Kidney (tissue), 14 donors: ENCODE data around the gene SPATA9. TPM values are rescaled to one million over a fixed set of nuclear protein-coding genes. Genes with fewer than 3 reads are reported as not detected.
"Not testable (repeated sequence)": the region's sequence is repeated elsewhere in the genome, so short reads cannot be mapped to it uniquely, and the experiment has no call there.

Experiments used
- DNase-seq, 5 donors: peaks; one replicate each; pipeline ENCODE4 v3.0.0-alpha.2; 2013 to 2020
- FAIRE-seq: peaks from 2 replicates; lab custom pipeline; 2012; peaks lifted over from hg19 to GRCh38; lab: Jason Lieb, UNC
- H3K27ac ChIP-seq, 2 donors: one replicate each; pipeline ENCODE4 v1.7.0; 2013; ENCODE audit warnings: low read depth in 2 of 2, low read length in 2 of 2, inconsistent platforms in 1 of 2
- H3K27me3 ChIP-seq: one replicate; pipeline ENCODE4 v1.7.1; 2013; ENCODE audit warnings: low read length, inconsistent platforms; ENCODE audit not compliant: control insufficient read depth, insufficient read depth
- H3K36me3 ChIP-seq, 3 donors: one replicate each; pipeline versions ENCODE4 v1.7.0 to v1.7.1; 2013; ENCODE audit warnings: low read length in 3 of 3, control low read depth in 1 of 3, inconsistent platforms in 1 of 3; ENCODE audit not compliant: insufficient read depth in 3 of 3, control insufficient read depth in 2 of 3
- H3K4me1 ChIP-seq, 3 donors: one replicate each; pipeline versions ENCODE4 v1.7.0 to v1.7.1; 2013; ENCODE audit warnings: low read length in 3 of 3, inconsistent platforms in 1 of 3, low read depth in 1 of 3; ENCODE audit not compliant: control insufficient read depth in 2 of 3, insufficient read depth in 2 of 3
- H3K4me3 ChIP-seq, 3 donors: one replicate each; pipeline versions ENCODE4 v1.7.0 to v1.8.1; 2013; ENCODE audit warnings: low read length in 3 of 3, control low read depth in 1 of 3, inconsistent platforms in 1 of 3
- H3K9ac ChIP-seq, 3 donors: one replicate each; pipeline versions ENCODE4 v1.7.0 to v1.7.1; 2013; ENCODE audit warnings: low read length in 3 of 3, control low read depth in 1 of 3, inconsistent platforms in 1 of 3
- H3K9me3 ChIP-seq, 3 donors: one replicate each; pipeline versions ENCODE4 v1.7.0 to v1.7.1; 2013; ENCODE audit warnings: low read length in 3 of 3, control low read depth in 1 of 3, inconsistent platforms in 1 of 3; ENCODE audit not compliant: control insufficient read depth in 2 of 3, insufficient read depth in 1 of 3
- CTCF ChIP-seq: IDR thresholded peaks from 3 replicates; pipeline ENCODE4 v1.5.1; 2012; ENCODE audit warnings: mild to moderate bottlenecking, moderate library complexity, borderline replicate concordance; ENCODE audit not compliant: insufficient read depth; ENCODE audit errors: extremely low read depth
- intact Hi-C: fragments of 100-400 bp; cut with DNase I; formaldehyde crosslinking; loops from one replicate; pipeline ENCODE4 v1.11.1; 2022
- polyA plus RNA-seq: library from polyadenylated mRNA; stranded (reverse); fragments of 350-450 nt; fragmentation: Illumina TruSeq; extraction: RNeasy Lipid Tissue Mini Kit (QIAGEN cat#74804); gene quantifications from one replicate; pipeline ENCODE4 v1.2.3, GENCODE V29; 2014; ENCODE audit warnings: low read depth, low replicate concordance; ENCODE audit not compliant: insufficient read depth
- total RNA-seq: library from RNA; stranded (reverse); fragmentation: NEBNext Ultra II Directional; extraction: Animal tissue kit (Norgen Biotek cat#: 25700); gene quantifications from one replicate; pipeline ENCODE4 v1.2.1, GENCODE V29; 2021
- donor health status: control.
- donor health status: control.
- donor health status: control.
- donor health status: control.
- donor health status: control.
- donor health status: DM: yes; HTN: yes; CAD: no.
- donor health status: Normal renal cell carcinoma (clear cell type).

Gene SPATA9
- total and polyA plus RNA-seq, 2 donors from 2014 or later, result 1.0 to 1.1 TPM

DNA sequence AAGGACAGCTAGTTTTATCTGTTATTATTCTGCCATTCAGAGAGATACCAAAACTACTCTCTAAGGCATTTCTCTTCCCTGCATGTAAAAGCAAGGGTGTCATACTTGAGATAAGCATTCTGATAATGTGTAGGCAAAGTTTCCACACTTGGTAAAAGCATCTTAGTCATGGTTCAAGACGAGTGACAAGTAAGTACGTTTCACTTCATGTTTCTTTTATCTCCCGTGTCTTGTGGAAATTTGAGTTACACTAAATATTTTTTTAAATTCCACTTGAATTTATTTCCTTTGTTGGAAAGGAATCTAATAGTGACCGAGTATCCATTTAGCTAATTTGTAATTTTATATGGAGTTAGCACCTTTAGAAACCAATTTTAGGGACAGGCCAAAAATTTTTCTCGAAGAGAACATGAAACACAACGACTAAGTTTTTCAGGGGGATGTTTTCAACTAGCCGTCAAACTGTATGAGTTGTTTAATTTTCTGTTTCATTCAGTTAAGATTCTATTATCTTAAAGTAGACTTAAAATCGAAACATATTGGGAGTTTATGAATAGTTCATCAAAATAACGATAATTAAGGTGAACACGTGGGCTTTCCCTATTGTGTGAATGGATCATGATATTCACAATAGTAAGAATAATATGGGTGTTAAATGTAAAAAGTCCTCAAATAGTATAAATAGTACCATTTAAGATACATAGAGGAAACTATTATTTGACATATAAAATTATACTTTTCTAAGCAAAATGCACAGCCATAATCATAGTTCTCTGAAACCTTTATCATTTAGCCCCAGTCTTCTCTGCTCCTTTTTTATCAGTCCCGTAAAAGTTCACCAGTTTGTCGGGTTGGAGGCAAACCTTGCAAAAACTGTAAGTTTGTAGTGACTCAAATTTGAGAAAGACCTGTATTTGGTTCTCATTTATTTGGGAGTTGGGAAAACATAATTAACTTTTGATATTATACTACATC is 34.6 kb downstream of the SPATA9 start:
- TF ChIP-seq CTCF, result no peak
- peaks cover 0 to 10% (median 8%) of the 10 kb centered on the region in 3 donors for H3K4me1 ChIP-seq
- H3K9ac ChIP-seq, result peak overlapping the region in 1 of 3 donors; percentile 37
- intact Hi-C loops, result no loop called here
- DNase-seq (no peak), FAIRE-seq (no peak)
- no peaks in the 10 kb centered on the region for H3K27me3 ChIP-seq
- H3K36me3 ChIP-seq, result no peaks in the 10 kb centered on the region
- H3K4me3 ChIP-seq, result no peak overlapping the region
- no peaks in the 10 kb centered on the region for H3K9me3 ChIP-seq
- peak overlapping the region; percentile 89 to 95 for H3K27ac ChIP-seq

DNA sequence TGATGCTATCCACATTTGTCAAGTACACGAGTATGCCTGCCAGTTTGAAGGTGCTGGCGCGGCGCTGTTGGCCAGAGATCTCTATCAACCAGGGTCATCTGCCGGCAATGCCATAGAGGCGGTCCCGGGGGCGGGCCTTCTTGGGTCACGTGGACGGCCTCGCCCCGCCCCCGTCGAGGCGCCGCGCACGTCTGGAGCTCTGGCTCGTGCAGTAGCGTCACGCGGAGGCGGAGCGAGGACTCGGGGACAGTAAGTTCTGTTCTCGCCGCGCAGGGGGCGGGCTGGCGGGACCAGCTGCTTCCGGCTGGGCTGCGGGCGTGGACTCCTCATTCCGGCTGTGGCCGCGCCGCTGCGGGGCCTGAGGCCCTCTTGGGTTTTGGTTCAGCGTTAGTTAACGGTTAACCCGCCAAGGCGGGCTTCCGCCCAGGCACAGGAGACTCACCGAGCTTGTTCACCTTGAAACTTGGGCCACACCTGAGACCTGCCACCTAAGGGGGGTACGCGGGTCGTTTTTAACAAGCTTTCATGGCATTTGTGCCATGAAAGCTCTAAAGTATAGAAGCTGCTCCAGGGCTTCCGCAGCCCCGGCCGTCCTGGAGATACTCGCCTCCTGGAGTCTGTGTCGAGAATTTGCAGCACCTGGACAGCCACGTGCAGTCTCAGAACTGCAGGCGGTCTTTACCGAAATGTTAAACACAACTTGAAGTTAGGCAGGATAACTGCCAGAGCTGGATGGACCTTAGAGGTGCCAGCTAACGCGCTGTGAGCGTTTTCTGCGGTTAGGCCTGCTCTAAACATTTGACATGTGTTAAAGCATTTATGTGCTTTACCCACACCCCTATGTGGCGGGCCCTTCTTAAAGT is 36.0 kb downstream of the SPATA9 start, which contains the start of gene RFESD:
RFESD (plus strand) TSS at position 209 of the 863 bp plus-strand sequence. CDS start 5,495 bp downstream, outside the sequence.
- H3K4me3 ChIP-seq, result peak within 1 kb of the TSS; percentile 60 to 71 (median 65)
- DNase-seq (peak; percentile 98 to 100 (median 98)), FAIRE-seq (peak; percentile 67)
- H3K27ac ChIP-seq, result peak within 1 kb of the TSS; percentile 89 to 95
- peaks cover 0 to 10% (median 8%) of the 10 kb centered on the region in 3 donors for H3K4me1 ChIP-seq
- peak within 1 kb of the TSS; percentile 56 to 81 (median 67) for H3K9ac ChIP-seq
- H3K9me3 ChIP-seq, result no peaks in the 10 kb centered on the region
- intact Hi-C loops, result no loop called here
- H3K36me3 ChIP-seq, result no peaks in the 10 kb centered on the region
- no peak for TF ChIP-seq CTCF
- no peaks in the 10 kb centered on the region for H3K27me3 ChIP-seq

DNA sequence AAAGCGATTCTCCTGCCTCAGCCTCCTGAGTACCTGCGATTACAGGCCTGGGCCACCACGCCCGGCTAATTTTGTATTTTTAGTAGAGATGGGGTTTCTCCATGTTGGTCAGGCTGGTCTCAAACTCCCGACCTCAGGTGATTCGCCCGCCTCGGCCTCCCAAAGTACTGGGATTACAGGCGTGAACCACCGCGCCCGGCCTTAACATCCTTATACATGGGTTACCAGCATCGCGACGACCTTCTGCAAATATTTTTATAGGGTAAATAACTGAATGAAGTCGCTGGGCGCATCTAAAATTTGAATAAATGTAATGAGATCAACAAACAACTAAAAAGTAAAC is 36.6 kb downstream of the SPATA9 start:
- H3K9ac ChIP-seq, FAIRE-seq, intact Hi-C loops, H3K27me3 ChIP-seq, H3K4me1 ChIP-seq, H3K9me3 ChIP-seq, H3K36me3 ChIP-seq: not testable (repeated sequence)
- DNase-seq, result peak in 2 of 5 donors; percentile 48 to 79
- peak overlapping the region; percentile 89 to 95 for H3K27ac ChIP-seq
- H3K4me3 ChIP-seq, result peak overlapping the region in 1 of 3 donors; percentile 71
